Body of pancreas (tissue), 4 donors: ENCODE data around the gene RIC1. TPM values are rescaled to one million over a fixed set of nuclear protein-coding genes. Genes with fewer than 3 reads are reported as not detected.

Experiments
- ATAC-seq: fragments of 150-250 bp; one replicate; pipeline ENCODE4 v1.9.1; 2016
- DNase-seq, 4 donors: peaks; one replicate each; pipeline ENCODE4 v3.0.0-alpha.2; 2019
- H3K27ac ChIP-seq, 4 donors: fragments of 200-600 bp; sonication (generic); 1 replicate in 3 of 4; 2 replicates in 1 of 4; pipeline versions ENCODE4 v1.5.1 to v1.6.1; 2016 to 2019; ENCODE audit warnings: mild to moderate bottlenecking in 1 of 4, mixed read lengths in 1 of 4, moderate library complexity in 1 of 4
- H3K27me3 ChIP-seq, 2 donors: fragments of 200-600 bp; sonication (generic); one replicate each; pipeline ENCODE4 v1.6.0; 2016; ENCODE audit warnings: mild to moderate bottlenecking in 1 of 2
- H3K36me3 ChIP-seq, 2 donors: fragments of 200-600 bp; sonication (generic); replicated peaks in 1 of 2; 2 replicates each; pipeline ENCODE4 v1.5.1; 2016; ENCODE audit warnings: low read depth in 2 of 2; ENCODE audit not compliant: insufficient read depth in 1 of 2
- H3K4me1 ChIP-seq: fragments of 200-600 bp; sonication (generic); one replicate; pipeline ENCODE4 v1.6.0; 2016
- H3K4me3 ChIP-seq, 2 donors: fragments of 200-600 bp; sonication (generic); 1 replicate in 1 of 2; 2 replicates in 1 of 2; pipeline ENCODE4 v1.5.1; 2016 to 2019
- H3K9me3 ChIP-seq, 3 donors: fragments of 200-600 bp; sonication (generic); 1 replicate in 2 of 3; 2 replicates in 1 of 3; pipeline ENCODE4 v1.5.1; 2016
- POLR2A ChIP-seq, 3 donors: fragments of 450-650 bp; IDR thresholded peaks; one replicate each; pipeline ENCODE4 v1.6.1; 2016; ENCODE audit warnings: antibody characterized with exemption in 3 of 3, mild to moderate bottlenecking in 2 of 3
- WGBS, 2 donors: methylation state at CpG; one replicate each; pipeline ENCODE4 v1.1.5; 2017; 5-methylcytosine and 5-hydroxymethylcytosine counted together
- intact Hi-C: fragments of 100-400 bp; cut with DNase I; formaldehyde crosslinking; loops from one replicate; pipeline ENCODE4 v1.15.1; 2023
- total RNA-seq, 2 donors: library from RNA; depleted of rRNA; stranded (reverse); fragments of >200 nt; gene quantifications; one replicate each; pipeline ENCODE4 v1.1.0, GENCODE V29; 2016
- TF ChIP-seq, protein P1 (sequence below), 7 experiments: fragments of 450-650 bp in 4 of 7; fragments of 200-600 bp in 3 of 7; sonication (generic) in 3 of 7; IDR thresholded peaks; one replicate each; pipeline ENCODE4 v1.5.1; 2016 to 2019; ENCODE audit warnings: antibody characterized with exemption in 7 of 7

RIC1 gene
- total RNA-seq, 2 donors from 2014 or later = 22.4 to 23.1 TPM

- Histone ChIP-seq H3K36me3 (no peaks in the 10 kb centered on the region), H3K9me3 (no peaks in the 10 kb centered on the region), H3K4me1 (peaks cover 45% of the 10 kb centered on the region), H3K27me3 (no peaks in the 10 kb centered on the region), H3K27ac (no peak overlapping the region), H3K4me3 (no peak overlapping the region)
- intact Hi-C loops = no loop called here
- WGBS, 2 donors = 53% methylated on average over 1 of the region's 1 CpG
- ATAC-seq (no peak), DNase-seq (no peak)
- TF ChIP-seq POLR2A (IDR thresholded peaks at IDR 0.05) = no peak
- TF ChIP-seq, protein P1, sequence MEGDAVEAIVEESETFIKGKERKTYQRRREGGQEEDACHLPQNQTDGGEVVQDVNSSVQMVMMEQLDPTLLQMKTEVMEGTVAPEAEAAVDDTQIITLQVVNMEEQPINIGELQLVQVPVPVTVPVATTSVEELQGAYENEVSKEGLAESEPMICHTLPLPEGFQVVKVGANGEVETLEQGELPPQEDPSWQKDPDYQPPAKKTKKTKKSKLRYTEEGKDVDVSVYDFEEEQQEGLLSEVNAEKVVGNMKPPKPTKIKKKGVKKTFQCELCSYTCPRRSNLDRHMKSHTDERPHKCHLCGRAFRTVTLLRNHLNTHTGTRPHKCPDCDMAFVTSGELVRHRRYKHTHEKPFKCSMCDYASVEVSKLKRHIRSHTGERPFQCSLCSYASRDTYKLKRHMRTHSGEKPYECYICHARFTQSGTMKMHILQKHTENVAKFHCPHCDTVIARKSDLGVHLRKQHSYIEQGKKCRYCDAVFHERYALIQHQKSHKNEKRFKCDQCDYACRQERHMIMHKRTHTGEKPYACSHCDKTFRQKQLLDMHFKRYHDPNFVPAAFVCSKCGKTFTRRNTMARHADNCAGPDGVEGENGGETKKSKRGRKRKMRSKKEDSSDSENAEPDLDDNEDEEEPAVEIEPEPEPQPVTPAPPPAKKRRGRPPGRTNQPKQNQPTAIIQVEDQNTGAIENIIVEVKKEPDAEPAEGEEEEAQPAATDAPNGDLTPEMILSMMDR (IDR thresholded peaks at IDR 0.05) = no peak
Measured at GRCh38 chr9:5631026-5631425, 2.1 kb downstream of the RIC1 start.

GRCh38 chr9:5632540-5632939 is 3.6 kb downstream of the RIC1 start:
- no peak overlapping the region for H3K27ac ChIP-seq
- no peaks in the 10 kb centered on the region for H3K9me3 ChIP-seq
- DNase-seq = no peak
- H3K36me3 ChIP-seq = no peaks in the 10 kb centered on the region
- 85 to 89% methylated on average over 3 of the region's 3 CpGs for WGBS, 2 donors
- intact Hi-C loops = no loop called here
- no peak for ATAC-seq
- H3K4me1 ChIP-seq = peaks cover 32% of the 10 kb centered on the region
- TF ChIP-seq, protein P1 (IDR thresholded peaks at IDR 0.05) = no peak
- TF ChIP-seq POLR2A (IDR thresholded peaks at IDR 0.05) = no peak
- no peaks in the 10 kb centered on the region for H3K27me3 ChIP-seq
- no peak overlapping the region for H3K4me3 ChIP-seq

DNA sequence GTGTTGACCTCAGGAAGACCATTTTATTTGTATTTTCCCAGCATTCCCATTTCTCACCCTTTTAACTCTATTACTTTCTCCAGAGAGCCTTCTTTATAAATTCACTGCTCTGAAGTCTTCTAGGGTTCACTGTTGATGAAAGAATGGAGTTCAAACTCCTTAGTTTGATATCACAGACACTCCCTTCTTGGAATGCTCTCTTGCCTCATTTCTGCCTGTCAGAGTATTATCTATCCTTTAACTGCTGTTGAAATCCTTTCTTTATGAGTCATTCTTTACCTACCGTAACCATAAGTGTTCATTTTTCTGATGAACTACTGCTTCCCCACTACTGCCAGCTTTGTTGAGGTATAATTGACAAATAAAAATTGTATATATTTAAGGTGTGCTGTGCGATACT is 4.3 kb downstream of the RIC1 start:
- intact Hi-C loops = no loop called here
- DNase-seq (no peak), ATAC-seq (no peak)
- Histone ChIP-seq H3K27ac (no peak overlapping the region), H3K36me3 (no peaks in the 10 kb centered on the region), H3K4me1 (peaks cover 28% of the 10 kb centered on the region), H3K27me3 (no peaks in the 10 kb centered on the region), H3K4me3 (no peak overlapping the region), H3K9me3 (no peaks in the 10 kb centered on the region)
- 61 to 72% methylated on average over 2 of the region's 2 CpGs for WGBS, 2 donors
- TF ChIP-seq, protein P1 (IDR thresholded peaks at IDR 0.05) = no peak
- TF ChIP-seq POLR2A (IDR thresholded peaks at IDR 0.05) = no peak

- Histone ChIP-seq H3K4me3 (no peak overlapping the region), H3K27me3 (no peaks in the 10 kb centered on the region), H3K27ac (no peak overlapping the region), H3K36me3 (no peaks in the 10 kb centered on the region), H3K4me1 (peaks cover 28% of the 10 kb centered on the region), H3K9me3 (no peaks in the 10 kb centered on the region)
- ATAC-seq (no peak), DNase-seq (no peak)
- TF ChIP-seq, protein P1 (IDR thresholded peaks at IDR 0.05) = no peak
- no peak for TF ChIP-seq POLR2A (IDR thresholded peaks at IDR 0.05)
- WGBS, 2 donors = 91 to 98% methylated on average over 4 of the region's 4 CpGs
- intact Hi-C loops = no loop called here
Measured at GRCh38 chr9:5635390-5635789, 6.5 kb downstream of the RIC1 start.

DNA sequence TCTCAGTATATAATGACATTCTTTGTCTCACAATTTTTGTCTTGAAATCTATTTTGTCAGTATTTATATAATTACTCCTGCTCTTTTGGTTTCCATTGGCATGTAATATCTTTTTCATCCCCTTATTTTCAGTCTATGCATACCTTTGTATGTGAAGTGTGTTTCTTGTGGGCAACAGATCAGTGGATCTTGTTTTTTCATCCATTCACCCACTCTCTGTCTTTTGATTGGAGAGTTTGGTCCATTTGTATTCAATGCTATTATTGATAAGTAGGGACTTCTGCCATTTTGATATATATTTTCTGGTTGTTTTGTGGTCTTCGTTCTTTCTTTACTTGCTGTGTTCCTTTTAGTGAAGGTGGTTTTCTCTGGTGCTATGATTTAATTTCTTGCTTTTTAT is 10.9 kb downstream of the RIC1 start:
- Histone ChIP-seq H3K27me3 (no peaks in the 10 kb centered on the region), H3K4me3 (no peak overlapping the region), H3K9me3 (no peaks in the 10 kb centered on the region), H3K27ac (no peak overlapping the region), H3K4me1 (peaks cover 14% of the 10 kb centered on the region), H3K36me3 (no peaks in the 10 kb centered on the region)
- DNase-seq (no peak), ATAC-seq (no peak)
- TF ChIP-seq, protein P1 (IDR thresholded peaks at IDR 0.05) = no peak
- TF ChIP-seq POLR2A (IDR thresholded peaks at IDR 0.05) = no peak
- 86 to 97% methylated on average over 1 of the region's 1 CpG for WGBS, 2 donors
- intact Hi-C loops = no loop called here
